Liver (tissue), 3 donors: Measurements from ENCODE around the gene TBX5.

Experiments
- JUND ChIP-seq, 2 donors: IDR thresholded peaks; 2 replicates each; pipeline ENCODE4 v1.6.1; 2016; ENCODE audit warnings: antibody characterized with exemption in 2 of 2
- TF ChIP-seq, protein P1 (sequence below): IDR thresholded peaks from 2 replicates; pipeline ENCODE4 v1.6.1; 2016; ENCODE audit warnings: antibody characterized with exemption
- TF ChIP-seq, protein P2 (sequence below): fragments of 150-350 bp; IDR thresholded peaks from 2 replicates; pipeline ENCODE4 v1.5.1; 2017; ENCODE audit warnings: improper control_type of control experiment, low read depth, low read length; ENCODE audit not compliant: missing input control
- donor health status: healthy.
- donor health status: healthy.

DNA sequence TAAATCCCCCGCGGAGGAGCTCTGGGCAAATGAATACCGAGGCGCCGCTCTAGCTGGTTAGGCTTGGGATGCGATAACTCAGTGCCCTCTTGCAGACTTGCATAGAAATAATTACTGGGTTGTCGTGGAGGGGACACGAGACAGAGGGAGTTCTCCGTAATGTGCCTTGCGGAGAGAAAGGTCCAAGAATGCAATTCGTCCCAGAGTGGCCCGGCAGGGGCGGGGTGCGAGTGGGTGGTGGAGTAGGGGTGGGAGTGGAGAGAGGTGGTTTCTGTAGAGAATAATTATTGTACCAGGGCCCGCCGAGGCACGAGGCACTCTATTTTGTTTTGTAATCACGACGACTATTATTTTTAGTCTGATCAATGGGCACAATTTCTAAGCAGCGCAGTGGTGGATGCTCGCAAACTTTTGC lies 2.5 kb upstream of the TBX5 start:
- TF ChIP-seq, protein P1, sequence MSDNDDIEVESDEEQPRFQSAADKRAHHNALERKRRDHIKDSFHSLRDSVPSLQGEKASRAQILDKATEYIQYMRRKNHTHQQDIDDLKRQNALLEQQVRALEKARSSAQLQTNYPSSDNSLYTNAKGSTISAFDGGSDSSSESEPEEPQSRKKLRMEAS, result no peak
- TF ChIP-seq, protein P2, sequence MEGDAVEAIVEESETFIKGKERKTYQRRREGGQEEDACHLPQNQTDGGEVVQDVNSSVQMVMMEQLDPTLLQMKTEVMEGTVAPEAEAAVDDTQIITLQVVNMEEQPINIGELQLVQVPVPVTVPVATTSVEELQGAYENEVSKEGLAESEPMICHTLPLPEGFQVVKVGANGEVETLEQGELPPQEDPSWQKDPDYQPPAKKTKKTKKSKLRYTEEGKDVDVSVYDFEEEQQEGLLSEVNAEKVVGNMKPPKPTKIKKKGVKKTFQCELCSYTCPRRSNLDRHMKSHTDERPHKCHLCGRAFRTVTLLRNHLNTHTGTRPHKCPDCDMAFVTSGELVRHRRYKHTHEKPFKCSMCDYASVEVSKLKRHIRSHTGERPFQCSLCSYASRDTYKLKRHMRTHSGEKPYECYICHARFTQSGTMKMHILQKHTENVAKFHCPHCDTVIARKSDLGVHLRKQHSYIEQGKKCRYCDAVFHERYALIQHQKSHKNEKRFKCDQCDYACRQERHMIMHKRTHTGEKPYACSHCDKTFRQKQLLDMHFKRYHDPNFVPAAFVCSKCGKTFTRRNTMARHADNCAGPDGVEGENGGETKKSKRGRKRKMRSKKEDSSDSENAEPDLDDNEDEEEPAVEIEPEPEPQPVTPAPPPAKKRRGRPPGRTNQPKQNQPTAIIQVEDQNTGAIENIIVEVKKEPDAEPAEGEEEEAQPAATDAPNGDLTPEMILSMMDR, result no peak
- TF ChIP-seq JUND (IDR thresholded peaks at IDR 0.05), result no peak
